A673 (cell line): Measurements from ENCODE around the gene CRB1. TPM values are rescaled to one million over a fixed set of nuclear protein-coding genes. Genes with fewer than 3 reads are reported as not detected.
A peak's percentile ranks its signal among the peaks of the same experiment; 100 is the strongest.

ENCODE experiments used
- BruUV-seq: library from RNA; stranded (reverse); fragments of 400-500 nt; replicated peaks from 2 replicates; lab custom pipeline; 2021; lab: Mats Ljungman, UMichigan
- CTCF ChIA-PET: fragments of 300-600 bp; sonication (Branson Sonifier 250); formaldehyde crosslinking; loops from one replicate; lab custom pipeline; 2022; ENCODE audit warnings: antibody characterized with exemption; lab: Charles Lee
- POLR2A ChIA-PET: fragments of 300-600 bp; sonication (Branson Sonifier 250); formaldehyde crosslinking; loops from one replicate; lab custom pipeline; 2022; ENCODE audit warnings: antibody characterized with exemption; ENCODE audit not compliant: low non-redundant PET; lab: Charles Lee
- DNase-seq: peaks from one replicate; pipeline ENCODE4 v3.0.0-alpha.2; 2015; ENCODE audit warnings: low spot score
- H3K27ac ChIP-seq: fragments of 200-600 bp; sonication (generic); 2 replicates; pipeline ENCODE4 v1.5.1; 2016; ENCODE audit warnings: mixed run types, low read depth, mild to moderate bottlenecking, mixed read lengths, antibody characterized with exemption, low read length; ENCODE audit not compliant: poor library complexity, severe bottlenecking
- H3K27me3 ChIP-seq: fragments of 200-600 bp; sonication (generic); replicated peaks from 2 replicates; pipeline ENCODE4 v1.6.1; 2017; ENCODE audit warnings: mixed run types, low read depth, mild to moderate bottlenecking, mixed read lengths, antibody characterized with exemption, low read length; ENCODE audit not compliant: insufficient read depth, poor library complexity
- H3K36me3 ChIP-seq: fragments of 200-600 bp; sonication (generic); 2 replicates; pipeline ENCODE4 v1.6.1; 2016; ENCODE audit warnings: mixed run types, mild to moderate bottlenecking, mixed read lengths, antibody characterized with exemption, low read length; ENCODE audit not compliant: insufficient read depth, poor library complexity, severe bottlenecking
- H3K4me1 ChIP-seq: fragments of 200-600 bp; sonication (generic); 2 replicates; pipeline ENCODE4 v1.6.1; 2017; ENCODE audit warnings: mixed run types, mild to moderate bottlenecking, mixed read lengths, antibody characterized with exemption, low read length; ENCODE audit not compliant: insufficient read depth, poor library complexity, severe bottlenecking
- H3K4me3 ChIP-seq: fragments of 200-600 bp; sonication (generic); 2 replicates; pipeline ENCODE4 v1.5.1; 2016; ENCODE audit warnings: low read depth, mixed run types, mild to moderate bottlenecking, mixed read lengths, low read length; ENCODE audit not compliant: poor library complexity, severe bottlenecking
- H3K9me3 ChIP-seq: fragments of 200-600 bp; sonication (generic); 2 replicates; pipeline ENCODE4 v1.6.1; 2016; ENCODE audit warnings: mixed run types, low read depth, mild to moderate bottlenecking, mixed read lengths, antibody characterized with exemption, low read length; ENCODE audit not compliant: poor library complexity, severe bottlenecking
- CTCF ChIP-seq: fragments of 300-800, 200-600 bp; sonication (generic); conservative IDR thresholded peaks from 2 replicates; pipeline ENCODE4 v1.5.1; 2017; ENCODE audit warnings: low read depth, mild to moderate bottlenecking, antibody characterized with exemption, low read length, moderate library complexity, mixed read lengths
- EZH2 ChIP-seq: fragments of 200-600 bp; sonication (generic); IDR thresholded peaks from 2 replicates; pipeline ENCODE4 v1.6.1; 2017; ENCODE audit warnings: borderline replicate concordance, low read depth, mild to moderate bottlenecking, mixed read lengths, antibody characterized with exemption, low read length; ENCODE audit not compliant: poor library complexity, severe bottlenecking
- intact Hi-C: fragments of 100-400 bp; cut with micrococcal nuclease; formaldehyde crosslinking; loops from one replicate; pipeline ENCODE4 v1.10.0; 2022; ENCODE audit not compliant: unreplicated experiment
- total RNA-seq: library from RNA; stranded (reverse); gene quantifications from 2 replicates; pipeline ENCODE4 v1.2.3, GENCODE V29; 2021

The CRB1 gene
- total RNA-seq, 1 experiment from 2014 or later = not detected

- H3K4me1 ChIP-seq = no peaks in the 10 kb centered on the region
- H3K4me3 ChIP-seq = no peak overlapping the region
- no peaks in the 10 kb centered on the region for H3K9me3 ChIP-seq
- H3K36me3 ChIP-seq = no peaks in the 10 kb centered on the region
- BruUV-seq = no TSS peak
- no peak overlapping the region for H3K27ac ChIP-seq
- H3K27me3 ChIP-seq = no peaks in the 10 kb centered on the region
- DNase-seq = no peak
- CTCF ChIA-PET = no interaction called here
- intact Hi-C loops = no loop called here
- POLR2A ChIA-PET = no interaction called here
- TF ChIP-seq CTCF = no peak
- TF ChIP-seq EZH2 = no peak
These were observed 127.0 kb downstream of the CRB1 start for GRCh38 chr1:197394831-197395608.

GRCh38 chr1:197397895-197398294 is 129.8 kb downstream of the CRB1 start:
- ChIA-PET POLR2A (no interaction called here), CTCF (no interaction called here)
- no peaks in the 10 kb centered on the region for H3K9me3 ChIP-seq
- DNase-seq = no peak
- no peak for TF ChIP-seq EZH2
- no peak for TF ChIP-seq CTCF
- H3K27me3 ChIP-seq = no peaks in the 10 kb centered on the region
- no peaks in the 10 kb centered on the region for H3K4me1 ChIP-seq
- no TSS peak for BruUV-seq
- H3K36me3 ChIP-seq = no peaks in the 10 kb centered on the region
- no peak overlapping the region for H3K4me3 ChIP-seq
- H3K27ac ChIP-seq = no peak overlapping the region
- intact Hi-C loops = no loop called here

- Histone ChIP-seq H3K9me3 (no peaks in the 10 kb centered on the region), H3K36me3 (no peaks in the 10 kb centered on the region), H3K4me3 (no peak overlapping the region), H3K27ac (no peak overlapping the region), H3K4me1 (no peaks in the 10 kb centered on the region), H3K27me3 (no peaks in the 10 kb centered on the region)
- peak; percentile 69 for DNase-seq
- POLR2A ChIA-PET = no interaction called here
- intact Hi-C loops = loop anchor here (5.0 kb wide), 1 partner anchor 117 kb away; no protein-coding TSS in a partner anchor
- TF ChIP-seq CTCF = peak; percentile 75
- no peak for TF ChIP-seq EZH2
- CTCF ChIA-PET = interaction anchor here (0.6 to 1.1 kb wide), 10 partner anchors 9 to 503 kb away, joined by 3 to 12 read pairs (median 6); partner anchors contain the start of gene C1orf53
- BruUV-seq = no TSS peak
These were observed 131.9 kb downstream of the CRB1 start for GRCh38 chr1:197399755-197400521.
